Adipocyte (in vitro differentiated cells): Measurements from ENCODE around the gene SATB2.

Source experiments
- DNase-seq: peaks from one replicate; pipeline ENCODE4 v3.0.0-alpha.2; 2015; ENCODE audit warnings: low read depth
- H3K27me3 ChIP-seq: replicated peaks from 2 replicates; pipeline ENCODE4 v1.7.0; 2013; ENCODE audit warnings: mild to moderate bottlenecking, low read length, moderate library complexity; ENCODE audit not compliant: control insufficient read depth, insufficient read depth
- H3K36me3 ChIP-seq: 2 replicates; pipeline ENCODE4 v1.7.0; 2013; ENCODE audit warnings: low read length, mild to moderate bottlenecking, moderate library complexity; ENCODE audit not compliant: control insufficient read depth, insufficient read depth, severe bottlenecking
- H3K4me1 ChIP-seq: 2 replicates; pipeline ENCODE4 v1.7.0; 2013; ENCODE audit warnings: mild to moderate bottlenecking, low read length, moderate library complexity; ENCODE audit not compliant: control insufficient read depth, insufficient read depth
- H3K4me3 ChIP-seq: 2 replicates; pipeline ENCODE4 v1.7.0; 2013; ENCODE audit warnings: mild to moderate bottlenecking, low read length, moderate library complexity
- H3K9ac ChIP-seq: 2 replicates; pipeline ENCODE4 v1.7.0; 2013; ENCODE audit warnings: mild to moderate bottlenecking, low read length, moderate library complexity
- H3K9me3 ChIP-seq: 2 replicates; pipeline ENCODE4 v1.7.0; 2013; ENCODE audit warnings: mild to moderate bottlenecking, low read length, moderate library complexity; ENCODE audit not compliant: control insufficient read depth

Gene SATB2

GRCh38 chr2:199471443-199472057, 13.8 kb upstream of the SATB2 start:
- H3K4me3 ChIP-seq, result peak overlapping the region; percentile 51
- peak; percentile 93 for DNase-seq
- no peaks in the 10 kb centered on the region for H3K36me3 ChIP-seq
- H3K27me3 ChIP-seq, result peaks cover 57% of the 10 kb centered on the region
- peaks cover 5% of the 10 kb centered on the region for H3K4me1 ChIP-seq
- H3K9me3 ChIP-seq, result no peaks in the 10 kb centered on the region
- no peak overlapping the region for H3K9ac ChIP-seq

GRCh38 chr2:199470672-199471442, 13.1 kb upstream of the SATB2 start:
- Histone ChIP-seq H3K9ac (no peak overlapping the region), H3K4me3 (peak overlapping the region; percentile 51), H3K27me3 (peaks cover 60% of the 10 kb centered on the region), H3K9me3 (no peaks in the 10 kb centered on the region), H3K36me3 (no peaks in the 10 kb centered on the region), H3K4me1 (peaks cover 5% of the 10 kb centered on the region)
- peak; percentile 19 for DNase-seq

GRCh38 chr2:199470361-199470671, 12.6 kb upstream of the SATB2 start:
- H3K9ac ChIP-seq, result no peak overlapping the region
- no peak overlapping the region for H3K4me3 ChIP-seq
- no peaks in the 10 kb centered on the region for H3K36me3 ChIP-seq

GRCh38 chr2:199469514-199470360, 12.0 kb upstream of the SATB2 start:
- Histone ChIP-seq H3K4me3 (no peak overlapping the region), H3K4me1 (peaks cover 5% of the 10 kb centered on the region), H3K27me3 (peaks cover 69% of the 10 kb centered on the region), H3K9me3 (no peaks in the 10 kb centered on the region), H3K9ac (no peak overlapping the region), H3K36me3 (no peaks in the 10 kb centered on the region)
- DNase-seq, result no peak

More at GRCh38 chr2:199470361-199470671, 12.6 kb upstream of the SATB2 start:
- peaks cover 65% of the 10 kb centered on the region for H3K27me3 ChIP-seq
- H3K9me3 ChIP-seq, result no peaks in the 10 kb centered on the region
- peaks cover 5% of the 10 kb centered on the region for H3K4me1 ChIP-seq
- DNase-seq, result no peak

- Histone ChIP-seq H3K36me3 (no peaks in the 10 kb centered on the region), H3K4me3 (peak overlapping the region; percentile 59), H3K9ac (no peak overlapping the region), H3K27me3 (peaks cover 67% of the 10 kb centered on the region), H3K9me3 (no peaks in the 10 kb centered on the region), H3K4me1 (peaks cover 6% of the 10 kb centered on the region)
- peak; percentile 2 for DNase-seq
Measured at GRCh38 chr2:199468561-199469513, 11.1 kb upstream of the SATB2 start.

GRCh38 chr2:199467066-199467822, 9.5 kb upstream of the SATB2 start:
- Histone ChIP-seq H3K27me3 (peaks cover 63% of the 10 kb centered on the region), H3K9me3 (no peaks in the 10 kb centered on the region), H3K4me1 (peaks cover 16% of the 10 kb centered on the region), H3K4me3 (no peak overlapping the region), H3K36me3 (no peaks in the 10 kb centered on the region), H3K9ac (no peak overlapping the region)
- no peak for DNase-seq

- Histone ChIP-seq H3K4me1 (peaks cover 16% of the 10 kb centered on the region), H3K4me3 (no peak overlapping the region), H3K9me3 (no peaks in the 10 kb centered on the region), H3K27me3 (peaks cover 57% of the 10 kb centered on the region), H3K9ac (no peak overlapping the region), H3K36me3 (no peaks in the 10 kb centered on the region)
- no peak for DNase-seq
Measured at GRCh38 chr2:199466692-199467065, 8.9 kb upstream of the SATB2 start.

GRCh38 chr2:199465988-199466691, 8.4 kb upstream of the SATB2 start:
- H3K36me3 ChIP-seq, result no peaks in the 10 kb centered on the region
- H3K4me1 ChIP-seq, result peaks cover 16% of the 10 kb centered on the region
- no peak overlapping the region for H3K9ac ChIP-seq
- H3K9me3 ChIP-seq, result no peaks in the 10 kb centered on the region
- no peak for DNase-seq
- H3K27me3 ChIP-seq, result peaks cover 57% of the 10 kb centered on the region
- no peak overlapping the region for H3K4me3 ChIP-seq

- DNase-seq, result no peak
- no peaks in the 10 kb centered on the region for H3K36me3 ChIP-seq
- peaks cover 20% of the 10 kb centered on the region for H3K4me1 ChIP-seq
- no peaks in the 10 kb centered on the region for H3K9me3 ChIP-seq
- peaks cover 50% of the 10 kb centered on the region for H3K27me3 ChIP-seq
- no peak overlapping the region for H3K4me3 ChIP-seq
- no peak overlapping the region for H3K9ac ChIP-seq
Measured at GRCh38 chr2:199465390-199465789, 7.7 kb upstream of the SATB2 start.
